ENCODE results near the gene GALNT18. TPM values are rescaled to one million over a fixed set of nuclear protein-coding genes. Genes with fewer than 3 reads are reported as not detected.

GALNT18 gene
- total RNA-seq, 1 experiment from 2014 or later = 9.2 TPM

- DNase-seq = no peak
- H3K27me3 Mint-ChIP-seq (ENCODE audit: unreplicated experiment) = no peaks in the 10 kb centered on the region
- no peak overlapping the region for H3K27ac Mint-ChIP-seq (ENCODE audit: unreplicated experiment)
- BruUV-seq (replicated peaks) = no TSS peak
- no peak for TF ChIP-seq CTCF (IDR thresholded peaks at IDR 0.05; ENCODE audit: unreplicated experiment)
- H3K9me3 Mint-ChIP-seq (ENCODE audit: low read depth, unreplicated experiment) = no peaks in the 10 kb centered on the region
- CTCF ChIA-PET = no interaction called here
- H3K36me3 Mint-ChIP-seq (ENCODE audit: insufficient read depth, unreplicated experiment) = no peaks in the 10 kb centered on the region
- intact Hi-C loops (cut with micrococcal nuclease; ENCODE audit: unreplicated experiment) = no loop called here
- H3K4me1 Mint-ChIP-seq (ENCODE audit: low read depth, unreplicated experiment) = peaks cover 9% of the 10 kb centered on the region
- no peak overlapping the region for H3K4me3 Mint-ChIP-seq (ENCODE audit: low read depth, unreplicated experiment)
Observed at GRCh38 chr11:11397036-11397415, 224.8 kb downstream of the GALNT18 start.

DNA sequence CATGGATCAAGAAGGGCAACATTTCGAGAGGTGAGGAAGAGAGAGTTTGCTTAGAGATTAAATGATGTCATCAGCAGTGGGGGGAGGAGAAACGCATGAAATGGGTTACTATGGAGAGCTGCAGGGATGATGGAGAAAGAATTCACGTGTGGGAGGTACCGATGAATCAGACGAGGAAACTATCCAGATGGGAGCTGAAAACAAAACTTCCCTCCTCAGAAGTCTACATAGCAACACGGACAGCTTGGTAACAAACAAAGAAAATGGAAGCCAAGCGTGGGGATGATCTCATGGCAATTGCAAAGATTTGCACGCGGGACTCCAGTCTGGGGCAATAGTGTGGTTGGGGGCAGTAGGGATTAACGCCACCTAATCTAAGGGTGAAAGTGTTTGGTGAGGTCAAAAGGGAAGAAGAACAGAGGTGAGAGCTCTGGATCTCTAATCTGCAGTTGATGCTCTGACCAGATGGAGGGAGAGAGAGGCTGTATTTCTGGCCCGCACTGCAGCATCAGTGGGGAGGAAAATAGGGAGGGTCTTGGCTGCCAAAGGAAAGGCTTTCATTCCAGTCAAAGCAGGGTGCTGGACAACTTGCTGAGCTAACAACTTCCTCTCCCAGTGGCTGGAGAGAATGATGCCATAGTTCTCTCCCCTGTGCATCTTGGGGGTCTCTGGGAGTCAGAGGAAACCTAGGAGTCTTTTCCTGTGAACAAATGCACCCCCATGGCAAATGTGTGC lies 225.3 kb downstream of the GALNT18 start:
- Mint-ChIP-seq H3K36me3 (ENCODE audit: insufficient read depth, unreplicated experiment) (no peaks in the 10 kb centered on the region), H3K27ac (ENCODE audit: unreplicated experiment) (no peak overlapping the region), H3K4me1 (ENCODE audit: low read depth, unreplicated experiment) (peaks cover 9% of the 10 kb centered on the region), H3K27me3 (ENCODE audit: unreplicated experiment) (no peaks in the 10 kb centered on the region), H3K4me3 (ENCODE audit: low read depth, unreplicated experiment) (no peak overlapping the region), H3K9me3 (ENCODE audit: low read depth, unreplicated experiment) (no peaks in the 10 kb centered on the region)
- DNase-seq = no peak
- intact Hi-C loops (cut with micrococcal nuclease; ENCODE audit: unreplicated experiment) = no loop called here
- CTCF ChIA-PET = no interaction called here
- no peak for TF ChIP-seq CTCF (IDR thresholded peaks at IDR 0.05; ENCODE audit: unreplicated experiment)
- BruUV-seq (replicated peaks) = no TSS peak

- TF ChIP-seq CTCF (IDR thresholded peaks at IDR 0.05; ENCODE audit: unreplicated experiment) = no peak
- Mint-ChIP-seq H3K4me1 (ENCODE audit: low read depth, unreplicated experiment) (peaks cover 23% of the 10 kb centered on the region), H3K27me3 (ENCODE audit: unreplicated experiment) (no peaks in the 10 kb centered on the region), H3K9me3 (ENCODE audit: low read depth, unreplicated experiment) (no peaks in the 10 kb centered on the region), H3K4me3 (ENCODE audit: low read depth, unreplicated experiment) (no peak overlapping the region), H3K36me3 (ENCODE audit: insufficient read depth, unreplicated experiment) (no peaks in the 10 kb centered on the region), H3K27ac (ENCODE audit: unreplicated experiment) (no peak overlapping the region)
- intact Hi-C loops (cut with micrococcal nuclease; ENCODE audit: unreplicated experiment) = no loop called here
- CTCF ChIA-PET = no interaction called here
- no TSS peak for BruUV-seq (replicated peaks)
- DNase-seq = no peak
Observed at GRCh38 chr11:11395126-11395525, 226.7 kb downstream of the GALNT18 start.

DNA sequence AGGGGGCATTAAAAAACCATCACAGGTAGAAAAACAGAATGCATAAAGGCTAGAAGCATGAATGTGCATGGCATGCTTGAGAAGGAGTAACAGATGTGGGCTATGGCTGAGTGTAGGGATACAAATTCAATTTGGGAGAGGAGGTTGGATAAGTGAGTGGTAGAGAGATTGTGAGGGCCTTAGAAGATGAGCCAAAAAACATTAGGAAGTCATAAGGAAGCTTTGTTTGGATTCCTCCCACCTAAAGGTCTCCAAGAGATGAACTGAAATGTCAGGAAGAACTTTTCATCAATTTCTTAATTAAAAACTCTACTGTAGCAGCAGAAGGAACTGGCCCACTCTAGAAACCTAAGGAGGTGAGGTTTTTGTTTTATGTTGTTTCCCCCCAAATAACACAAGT lies 227.6 kb downstream of the GALNT18 start:
- no peaks in the 10 kb centered on the region for H3K36me3 Mint-ChIP-seq (ENCODE audit: insufficient read depth, unreplicated experiment)
- no peak overlapping the region for H3K4me3 Mint-ChIP-seq (ENCODE audit: low read depth, unreplicated experiment)
- no TSS peak for BruUV-seq (replicated peaks)
- CTCF ChIA-PET = interaction anchor here (0.6 kb wide), 1 partner anchor 686 kb away, joined by 4 read pairs; no protein-coding TSS in a partner anchor
- no peaks in the 10 kb centered on the region for H3K9me3 Mint-ChIP-seq (ENCODE audit: low read depth, unreplicated experiment)
- intact Hi-C loops (cut with micrococcal nuclease; ENCODE audit: unreplicated experiment) = loop anchor here (5.0 kb wide), 1 partner anchor 58 kb away; no protein-coding TSS in a partner anchor
- H3K4me1 Mint-ChIP-seq (ENCODE audit: low read depth, unreplicated experiment) = peaks cover 28% of the 10 kb centered on the region
- TF ChIP-seq CTCF (IDR thresholded peaks at IDR 0.05; ENCODE audit: unreplicated experiment) = no peak
- DNase-seq = no peak
- H3K27me3 Mint-ChIP-seq (ENCODE audit: unreplicated experiment) = no peaks in the 10 kb centered on the region
- H3K27ac Mint-ChIP-seq (ENCODE audit: unreplicated experiment) = no peak overlapping the region

Measured in Calu3 (cell line).